GM23338 (cell line): ENCODE measurements around the gene KCNIP3. TPM values are rescaled to one million over a fixed set of nuclear protein-coding genes. Genes with fewer than 3 reads are reported as not detected.

ENCODE experiments used
- ATAC-seq: fragments of 200-7000 bp; cut with Tn5 transposase; 3 replicates; pipeline ENCODE4 v1.9.1; 2020
- DNase-seq: peaks from one replicate; pipeline ENCODE4 v3.0.0-alpha.2; 2015; ENCODE audit warnings: low spot score
- H2AFZ ChIP-seq: fragments of 200-600 bp; sonication (generic); 2 replicates; pipeline ENCODE4 v1.8.0; 2016; ENCODE audit warnings: antibody characterized with exemption, mild to moderate bottlenecking, moderate library complexity
- H3F3A ChIP-seq: fragments of 200-600 bp; sonication (generic); replicated peaks from 2 replicates; pipeline ENCODE4 v1.8.0; 2017; ENCODE audit warnings: antibody characterized with exemption, mixed run types, low read depth
- H3K27ac ChIP-seq: fragments of 200-600 bp; sonication (generic); 2 replicates; pipeline ENCODE4 v1.6.1; 2016; ENCODE audit warnings: low read depth
- H3K27me3 ChIP-seq: fragments of 200-600 bp; sonication (generic); 2 replicates; pipeline ENCODE4 v1.8.0; 2016; ENCODE audit warnings: mild to moderate bottlenecking, mixed run types, moderate library complexity; ENCODE audit not compliant: insufficient read depth
- H3K36me3 ChIP-seq: fragments of 200-600 bp; sonication (generic); 2 replicates; pipeline ENCODE4 v1.8.0; 2016; ENCODE audit warnings: mild to moderate bottlenecking; ENCODE audit not compliant: insufficient read depth
- H3K4me1 ChIP-seq: fragments of 200-600 bp; sonication (generic); 2 replicates; pipeline ENCODE4 v1.8.0; 2016; ENCODE audit warnings: mild to moderate bottlenecking, moderate library complexity; ENCODE audit not compliant: insufficient read depth
- H3K4me2 ChIP-seq: fragments of 200-600 bp; sonication (generic); 2 replicates; pipeline ENCODE4 v1.7.1; 2017; ENCODE audit warnings: mixed run types
- H3K4me3 ChIP-seq: fragments of 200-600 bp; sonication (generic); 2 replicates; pipeline ENCODE4 v1.6.1; 2016; ENCODE audit warnings: mixed run types
- H3K79me2 ChIP-seq: fragments of 200-600 bp; sonication (generic); replicated peaks from 2 replicates; pipeline ENCODE4 v1.8.0; 2017; ENCODE audit warnings: mild to moderate bottlenecking; ENCODE audit not compliant: insufficient read depth
- H3K9me2 ChIP-seq: fragments of 200-600 bp; sonication (generic); 2 replicates; pipeline ENCODE4 v1.8.0; 2017; ENCODE audit not compliant: insufficient read depth
- H4K20me1 ChIP-seq: fragments of 200-600 bp; sonication (generic); replicated peaks from 2 replicates; pipeline ENCODE4 v1.8.0; 2017; ENCODE audit warnings: mild to moderate bottlenecking; ENCODE audit not compliant: insufficient read depth
- H3K27ac Mint-ChIP-seq: 2 replicates; pipeline ENCODE4 v1.8.0; 2020; ENCODE audit warnings: inconsistent platforms, mild to moderate bottlenecking, moderate library complexity, mixed read lengths
- H3K27me3 Mint-ChIP-seq: 3 replicates; pipeline ENCODE4 v1.8.0; 2022; ENCODE audit warnings: low read depth, mild to moderate bottlenecking, moderate library complexity, mixed read lengths, inconsistent platforms; ENCODE audit not compliant: insufficient read depth, poor library complexity
- H3K36me3 Mint-ChIP-seq: 3 replicates; pipeline ENCODE4 v1.8.0; 2021; ENCODE audit warnings: low read depth, mild to moderate bottlenecking, inconsistent platforms, moderate library complexity, mixed read lengths
- H3K4me1 Mint-ChIP-seq: 3 replicates; pipeline ENCODE4 v1.8.0; 2020; ENCODE audit warnings: mild to moderate bottlenecking, inconsistent platforms, mixed read lengths
- H3K4me3 Mint-ChIP-seq: 3 replicates; pipeline ENCODE4 v1.8.0; 2021; ENCODE audit warnings: moderate library complexity, mild to moderate bottlenecking, inconsistent platforms, mixed read lengths
- H3K9me3 Mint-ChIP-seq: 3 replicates; pipeline ENCODE4 v1.8.0; 2020; ENCODE audit warnings: moderate library complexity, mild to moderate bottlenecking, inconsistent platforms, mixed read lengths
- CREB1 ChIP-seq: fragments of 250-450 bp; sonication (Bioruptor Pico); IDR thresholded peaks from 2 replicates; pipeline ENCODE4 v1.5.0; 2020; ENCODE audit warnings: low read depth, mild to moderate bottlenecking, moderate library complexity
- EZH2phosphoT487 ChIP-seq: fragments of 200-600 bp; sonication (generic); IDR thresholded peaks from one replicate; pipeline ENCODE4 v1.8.1; 2018; ENCODE audit warnings: antibody characterized with exemption; ENCODE audit not compliant: unreplicated experiment
- NANOG ChIP-seq: IDR thresholded peaks from 2 replicates; pipeline ENCODE4 v1.6.1; 2016; ENCODE audit warnings: antibody characterized with exemption, borderline replicate concordance
- ZNF114 ChIP-seq: fragments of 250-450 bp; sonication (Bioruptor Pico); IDR thresholded peaks from 2 replicates; pipeline ENCODE4 v1.5.0; 2020; ENCODE audit warnings: mild to moderate bottlenecking, moderate library complexity
- polyA plus RNA-seq: library from polyadenylated mRNA; unstranded; fragments of >200 nt; fragmentation: Nextera tagmentation; extraction: Ambion mirVana; gene quantifications from 2 replicates; pipeline ENCODE4 v1.2.1, GENCODE V29; 2016
- total RNA-seq: library from RNA; depleted of rRNA; stranded (reverse); fragments of >200 nt; shearing (Covaris generic); gene quantifications from 2 replicates; pipeline ENCODE4 v1.2.3, GENCODE V29; 2014
- TF ChIP-seq, protein P1 (sequence below), 2 experiments: fragments of 200-600 bp in 1 of 2; sonication (generic) in 1 of 2; conservative IDR thresholded peaks; 2 replicates each; pipeline versions ENCODE4 v1.5.1 to v1.6.1; 2016 to 2017; ENCODE audit warnings: antibody characterized with exemption in 2 of 2, low read depth in 2 of 2, mild to moderate bottlenecking in 2 of 2, moderate library complexity in 1 of 2
- TF ChIP-seq, protein P2 (sequence below): IDR thresholded peaks from 2 replicates; pipeline ENCODE4 v1.6.1; 2016; ENCODE audit warnings: antibody characterized with exemption
- TF ChIP-seq, protein P3 (sequence below): IDR thresholded peaks from one replicate; pipeline ENCODE4 v1.6.1; 2018; ENCODE audit warnings: antibody characterized with exemption; ENCODE audit not compliant: unreplicated experiment

The KCNIP3 gene
- total and polyA plus RNA-seq, 2 experiments from 2014 or later, result 0.32 to 0.83 TPM

DNA sequence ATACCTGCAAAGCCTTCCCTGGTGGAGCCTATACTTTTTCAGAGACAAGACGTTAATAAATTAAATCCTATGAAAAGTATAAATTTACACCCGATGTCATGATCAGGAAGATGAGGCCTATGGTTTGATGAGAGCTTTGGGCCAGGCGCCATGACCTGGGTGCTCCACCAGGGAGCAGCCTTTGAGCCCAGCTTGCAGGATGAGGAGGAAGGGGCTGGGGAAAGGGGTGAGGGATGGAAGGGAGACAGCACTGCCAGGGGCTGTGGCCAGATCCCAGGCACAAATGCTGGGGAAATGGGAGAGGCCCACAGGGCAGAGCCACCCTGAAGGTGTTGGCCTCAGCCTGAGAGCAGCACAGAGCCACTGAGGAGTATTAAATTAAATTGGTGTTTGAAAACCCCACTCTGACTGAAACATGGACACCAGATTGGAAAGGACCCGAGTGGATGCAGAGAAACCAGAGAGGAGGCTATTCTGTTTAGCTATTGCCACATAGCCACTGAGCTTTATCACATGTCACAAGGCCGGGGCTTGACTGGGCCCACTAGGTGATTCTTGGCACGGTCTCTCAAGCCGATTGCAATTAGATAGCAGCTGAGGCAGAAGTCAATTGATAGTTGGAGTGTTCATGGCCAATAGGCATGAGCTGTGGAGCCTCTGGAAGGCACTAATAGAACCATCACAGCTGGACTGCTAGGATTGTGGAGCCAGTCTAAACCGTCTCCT lies 95.7 kb downstream of the KCNIP3 start:
- Mint-ChIP-seq H3K9me3 (peaks cover 2% of the 10 kb centered on the region; the same call in 2 of the 3 replicates), H3K4me1 (peaks cover 6% of the 10 kb centered on the region), H3K27ac (no peak overlapping the region), H3K4me3 (no peak overlapping the region), H3K36me3 (no peaks in the 10 kb centered on the region), H3K27me3 (peaks cover 19% of the 10 kb centered on the region)
- Histone ChIP-seq H4K20me1 (no peaks in the 10 kb centered on the region), H3K27ac (no peak overlapping the region), H3K27me3 (0 out of 2 replicates have a peak, but pooled peaks cover 3% of the 10 kb centered on the region), H3K4me3 (no peak overlapping the region), H3F3A (no peaks in the 10 kb centered on the region), H2AFZ (no peak overlapping the region), H3K4me1 (no peaks in the 10 kb centered on the region), H3K4me2 (no peak overlapping the region), H3K36me3 (no peaks in the 10 kb centered on the region), H3K9me2 (no peaks in the 10 kb centered on the region), H3K79me2 (no peaks in the 10 kb centered on the region)
- TF ChIP-seq, protein P1, sequence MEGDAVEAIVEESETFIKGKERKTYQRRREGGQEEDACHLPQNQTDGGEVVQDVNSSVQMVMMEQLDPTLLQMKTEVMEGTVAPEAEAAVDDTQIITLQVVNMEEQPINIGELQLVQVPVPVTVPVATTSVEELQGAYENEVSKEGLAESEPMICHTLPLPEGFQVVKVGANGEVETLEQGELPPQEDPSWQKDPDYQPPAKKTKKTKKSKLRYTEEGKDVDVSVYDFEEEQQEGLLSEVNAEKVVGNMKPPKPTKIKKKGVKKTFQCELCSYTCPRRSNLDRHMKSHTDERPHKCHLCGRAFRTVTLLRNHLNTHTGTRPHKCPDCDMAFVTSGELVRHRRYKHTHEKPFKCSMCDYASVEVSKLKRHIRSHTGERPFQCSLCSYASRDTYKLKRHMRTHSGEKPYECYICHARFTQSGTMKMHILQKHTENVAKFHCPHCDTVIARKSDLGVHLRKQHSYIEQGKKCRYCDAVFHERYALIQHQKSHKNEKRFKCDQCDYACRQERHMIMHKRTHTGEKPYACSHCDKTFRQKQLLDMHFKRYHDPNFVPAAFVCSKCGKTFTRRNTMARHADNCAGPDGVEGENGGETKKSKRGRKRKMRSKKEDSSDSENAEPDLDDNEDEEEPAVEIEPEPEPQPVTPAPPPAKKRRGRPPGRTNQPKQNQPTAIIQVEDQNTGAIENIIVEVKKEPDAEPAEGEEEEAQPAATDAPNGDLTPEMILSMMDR (conservative IDR thresholded peaks at IDR 0.05; ENCODE audit: low read depth in 2 of 2), result peak; percentile 62 to 64
- TF ChIP-seq, protein P2, sequence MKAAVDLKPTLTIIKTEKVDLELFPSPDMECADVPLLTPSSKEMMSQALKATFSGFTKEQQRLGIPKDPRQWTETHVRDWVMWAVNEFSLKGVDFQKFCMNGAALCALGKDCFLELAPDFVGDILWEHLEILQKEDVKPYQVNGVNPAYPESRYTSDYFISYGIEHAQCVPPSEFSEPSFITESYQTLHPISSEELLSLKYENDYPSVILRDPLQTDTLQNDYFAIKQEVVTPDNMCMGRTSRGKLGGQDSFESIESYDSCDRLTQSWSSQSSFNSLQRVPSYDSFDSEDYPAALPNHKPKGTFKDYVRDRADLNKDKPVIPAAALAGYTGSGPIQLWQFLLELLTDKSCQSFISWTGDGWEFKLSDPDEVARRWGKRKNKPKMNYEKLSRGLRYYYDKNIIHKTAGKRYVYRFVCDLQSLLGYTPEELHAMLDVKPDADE, result no peak
- DNase-seq, result peak; percentile 59
- ATAC-seq, result peak; percentile 48

DNA sequence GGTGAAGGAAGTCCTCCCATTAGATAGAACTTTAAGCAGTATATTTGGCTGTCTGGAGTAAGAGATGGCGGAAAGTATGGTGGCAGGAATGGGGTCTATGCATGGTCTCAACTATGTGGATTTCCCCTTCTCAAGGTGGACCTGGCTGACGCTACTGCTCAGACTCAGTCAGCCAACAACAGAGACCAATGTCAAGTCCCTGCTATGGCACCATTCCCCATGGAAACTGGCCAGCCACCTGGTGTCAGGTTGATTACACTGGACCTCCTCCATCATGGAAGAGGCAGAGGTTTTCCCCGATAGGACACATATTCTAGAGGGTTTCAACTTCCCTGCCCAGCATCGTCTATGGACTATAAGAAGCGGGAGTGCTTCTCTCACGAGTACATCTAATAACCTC lies 96.8 kb downstream of the KCNIP3 start:
- H4K20me1 ChIP-seq, result no peaks in the 10 kb centered on the region
- H3K4me3 ChIP-seq, result no peak overlapping the region
- no peak overlapping the region for H3K27ac ChIP-seq
- peaks cover 19% of the 10 kb centered on the region for H3K27me3 Mint-ChIP-seq
- H3K36me3 Mint-ChIP-seq, result no peaks in the 10 kb centered on the region
- H3K79me2 ChIP-seq, result no peaks in the 10 kb centered on the region
- H3K9me2 ChIP-seq, result no peaks in the 10 kb centered on the region
- peaks cover 6% of the 10 kb centered on the region for H3K4me1 Mint-ChIP-seq
- no peak for DNase-seq
- no peaks in the 10 kb centered on the region for H3K4me1 ChIP-seq
- H2AFZ ChIP-seq, result no peak overlapping the region
- H3K27ac Mint-ChIP-seq, result no peak overlapping the region
- no peak overlapping the region for H3K4me3 Mint-ChIP-seq
- no peaks in the 10 kb centered on the region for H3K27me3 ChIP-seq
- no peaks in the 10 kb centered on the region for H3F3A ChIP-seq
- H3K9me3 Mint-ChIP-seq, result peaks cover 2% of the 10 kb centered on the region; the same call in 2 of the 3 replicates
- H3K36me3 ChIP-seq, result no peaks in the 10 kb centered on the region
- no peak for ATAC-seq
- no peak overlapping the region for H3K4me2 ChIP-seq
- TF ChIP-seq, protein P3, sequence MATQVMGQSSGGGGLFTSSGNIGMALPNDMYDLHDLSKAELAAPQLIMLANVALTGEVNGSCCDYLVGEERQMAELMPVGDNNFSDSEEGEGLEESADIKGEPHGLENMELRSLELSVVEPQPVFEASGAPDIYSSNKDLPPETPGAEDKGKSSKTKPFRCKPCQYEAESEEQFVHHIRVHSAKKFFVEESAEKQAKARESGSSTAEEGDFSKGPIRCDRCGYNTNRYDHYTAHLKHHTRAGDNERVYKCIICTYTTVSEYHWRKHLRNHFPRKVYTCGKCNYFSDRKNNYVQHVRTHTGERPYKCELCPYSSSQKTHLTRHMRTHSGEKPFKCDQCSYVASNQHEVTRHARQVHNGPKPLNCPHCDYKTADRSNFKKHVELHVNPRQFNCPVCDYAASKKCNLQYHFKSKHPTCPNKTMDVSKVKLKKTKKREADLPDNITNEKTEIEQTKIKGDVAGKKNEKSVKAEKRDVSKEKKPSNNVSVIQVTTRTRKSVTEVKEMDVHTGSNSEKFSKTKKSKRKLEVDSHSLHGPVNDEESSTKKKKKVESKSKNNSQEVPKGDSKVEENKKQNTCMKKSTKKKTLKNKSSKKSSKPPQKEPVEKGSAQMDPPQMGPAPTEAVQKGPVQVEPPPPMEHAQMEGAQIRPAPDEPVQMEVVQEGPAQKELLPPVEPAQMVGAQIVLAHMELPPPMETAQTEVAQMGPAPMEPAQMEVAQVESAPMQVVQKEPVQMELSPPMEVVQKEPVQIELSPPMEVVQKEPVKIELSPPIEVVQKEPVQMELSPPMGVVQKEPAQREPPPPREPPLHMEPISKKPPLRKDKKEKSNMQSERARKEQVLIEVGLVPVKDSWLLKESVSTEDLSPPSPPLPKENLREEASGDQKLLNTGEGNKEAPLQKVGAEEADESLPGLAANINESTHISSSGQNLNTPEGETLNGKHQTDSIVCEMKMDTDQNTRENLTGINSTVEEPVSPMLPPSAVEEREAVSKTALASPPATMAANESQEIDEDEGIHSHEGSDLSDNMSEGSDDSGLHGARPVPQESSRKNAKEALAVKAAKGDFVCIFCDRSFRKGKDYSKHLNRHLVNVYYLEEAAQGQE, result no peak
- TF ChIP-seq EZH2phosphoT487 (no peak), NANOG (no peak), ZNF114 (no peak), CREB1 (CRISPR knock-in tag) (no peak)
- TF ChIP-seq, protein P2, result no peak
